ENCODE data around the gene IL18BP.

The IL18BP gene

GRCh38 chr11:71996946-71997345, 1.8 kb upstream of the IL18BP start:
- DNase-seq (ENCODE audit: low spot score) = no peak

- no peak for DNase-seq (ENCODE audit: low spot score)
Measured at GRCh38 chr11:71997594-71997993, 1.1 kb upstream of the IL18BP start.

GRCh38 chr11:71998061-71998460, 648 bp upstream of the IL18BP start:
- no peak for DNase-seq (ENCODE audit: low spot score)

GRCh38 chr11:71999362-71999761, 653 bp downstream of the IL18BP start:
- DNase-seq (ENCODE audit: low spot score) = peak; percentile 30

GRCh38 chr11:71999798-72000197, 1.1 kb downstream of the IL18BP start:
- DNase-seq (ENCODE audit: low spot score) = no peak

GRCh38 chr11:72000202-72000867, 1.6 kb downstream of the IL18BP start:
- no peak for DNase-seq (ENCODE audit: low spot score)

- no peak for DNase-seq (ENCODE audit: low spot score)
Measured at GRCh38 chr11:72001285-72001684, 2.6 kb downstream of the IL18BP start.

GRCh38 chr11:72001834-72002591, 3.3 kb downstream of the IL18BP start:
- DNase-seq (ENCODE audit: low spot score) = no peak

- no peak for DNase-seq (ENCODE audit: low spot score)
Measured at GRCh38 chr11:72002841-72003775, 4.4 kb downstream of the IL18BP start.

- no peak for DNase-seq (ENCODE audit: low spot score)
Measured at GRCh38 chr11:72003776-72004171, 5.1 kb downstream of the IL18BP start.

GRCh38 chr11:72004515-72005346, 6.0 kb downstream of the IL18BP start:
- DNase-seq (ENCODE audit: low spot score) = no peak

GRCh38 chr11:72005347-72006260, 6.9 kb downstream of the IL18BP start:
- DNase-seq (ENCODE audit: low spot score) = peak; percentile 44

GRCh38 chr11:72006309-72007088, 7.8 kb downstream of the IL18BP start:
- DNase-seq (ENCODE audit: low spot score) = no peak

- no peak for DNase-seq (ENCODE audit: low spot score)
Measured at GRCh38 chr11:72007089-72007476, 8.4 kb downstream of the IL18BP start.

- no peak for DNase-seq (ENCODE audit: low spot score)
Measured at GRCh38 chr11:72007587-72007986, 8.9 kb downstream of the IL18BP start.

GRCh38 chr11:72008728-72009127, 10.0 kb downstream of the IL18BP start:
- DNase-seq (ENCODE audit: low spot score) = no peak

- DNase-seq (ENCODE audit: low spot score) = no peak
Measured at GRCh38 chr11:72009156-72009555, 10.4 kb downstream of the IL18BP start.

- no peak for DNase-seq (ENCODE audit: low spot score)
Measured at GRCh38 chr11:72010529-72011233, 12.0 kb downstream of the IL18BP start.

GRCh38 chr11:72012091-72012630, 13.5 kb downstream of the IL18BP start:
- no peak for DNase-seq (ENCODE audit: low spot score)
